HG02870 (cell line): ENCODE results near the gene COL18A1.

Source experiments
- ATAC-seq: cut with Tn5 transposase; IDR thresholded peaks from one replicate; pipeline ENCODE4 v1.9.1; 2021; ENCODE audit warnings: mild to moderate bottlenecking, moderate library complexity; ENCODE audit not compliant: unreplicated experiment

Gene COL18A1

DNA sequence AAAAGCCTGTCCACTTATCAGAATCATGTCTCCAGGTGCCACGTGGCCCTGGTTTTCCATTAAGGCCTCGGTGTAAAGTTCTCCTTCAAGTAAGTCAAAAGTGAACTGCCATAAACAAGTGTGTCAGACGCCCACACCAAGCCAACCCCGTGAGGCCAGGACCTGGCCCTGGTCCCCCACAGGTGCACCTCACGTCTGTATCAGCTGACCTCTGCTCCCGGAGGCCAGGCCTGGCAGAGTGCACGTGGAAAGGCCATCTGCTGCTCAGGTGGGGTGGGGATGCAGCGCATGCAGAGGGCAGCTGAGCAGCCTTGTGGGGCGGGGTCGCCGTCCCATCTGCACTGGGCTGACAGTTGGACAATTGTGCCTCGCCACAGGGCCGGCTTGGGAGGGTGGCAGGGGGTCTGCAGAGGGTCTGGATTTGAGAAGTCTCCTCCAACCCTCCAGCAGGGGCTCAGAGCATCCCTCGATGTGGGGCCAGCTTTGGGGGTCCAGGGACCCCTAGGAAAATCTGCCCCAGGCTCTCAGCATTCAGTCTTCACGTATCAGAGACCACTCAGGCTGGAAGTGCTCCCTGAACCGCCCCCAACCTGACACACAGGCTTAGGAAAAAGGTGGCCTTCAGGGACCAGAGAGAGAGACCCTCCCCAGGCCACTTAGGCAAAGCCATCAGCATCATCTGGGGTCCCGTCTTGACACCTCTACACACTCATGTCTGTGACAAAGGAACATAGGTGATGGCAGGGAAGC lies 134.3 kb downstream of the COL18A1 start:
- ATAC-seq: no peak

DNA sequence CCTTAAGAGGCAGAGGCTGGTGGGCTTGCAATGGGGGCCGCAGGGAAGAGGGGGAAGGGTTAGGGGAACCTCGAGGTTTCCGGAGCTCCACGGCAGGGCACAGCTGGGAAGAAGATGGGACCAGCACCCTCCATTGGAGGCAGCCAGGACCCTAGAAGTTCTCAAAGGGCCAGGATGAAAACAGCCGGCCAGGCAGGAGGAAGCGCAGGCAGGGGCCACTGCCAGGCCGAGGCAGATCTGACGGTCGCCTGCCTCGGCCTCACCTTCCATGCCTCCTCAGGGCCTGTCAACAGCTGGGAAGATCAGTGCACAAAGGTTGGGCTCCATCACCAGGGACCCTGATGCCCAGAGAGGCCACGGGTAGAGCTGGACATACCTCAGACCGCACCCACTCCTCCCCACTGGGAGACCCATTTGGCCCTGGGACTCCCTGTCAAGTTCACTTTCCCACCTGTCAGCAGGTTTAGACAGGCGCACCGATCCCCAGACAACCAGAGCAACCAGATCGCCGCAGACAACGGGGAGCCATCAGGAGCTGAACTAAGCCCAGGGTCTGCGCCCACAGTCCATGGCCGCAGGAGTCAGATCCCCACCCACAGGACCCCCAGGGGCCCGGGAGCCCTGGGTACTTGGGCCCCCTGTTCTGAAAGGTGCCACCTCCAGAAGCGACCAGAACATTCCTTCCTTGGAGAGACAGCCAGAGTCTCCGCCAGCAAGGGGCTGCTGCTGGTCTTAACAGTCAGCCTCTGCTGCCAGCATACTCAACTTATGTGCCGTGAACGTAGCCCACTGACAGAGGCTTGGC lies 135.0 kb downstream of the COL18A1 start:
- no peak for ATAC-seq

DNA sequence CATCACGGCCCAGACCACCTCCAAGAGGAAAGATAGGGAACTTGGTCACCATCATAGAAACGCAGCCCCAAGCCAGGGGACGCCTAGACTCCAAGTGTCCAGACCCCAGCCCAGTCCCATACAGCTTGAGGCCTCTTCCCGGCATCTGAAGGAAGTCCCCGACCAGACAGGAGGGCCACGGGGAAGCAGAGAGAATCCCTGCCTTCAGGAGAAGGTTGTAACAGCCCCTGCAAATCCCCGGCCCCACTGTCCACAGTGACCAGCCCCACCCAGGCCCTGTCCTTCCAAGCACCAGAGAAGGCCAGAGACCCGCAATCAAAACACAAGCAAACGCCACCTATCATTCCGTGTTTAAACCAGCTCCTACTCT lies 135.6 kb downstream of the COL18A1 start:
- ATAC-seq: no peak

DNA sequence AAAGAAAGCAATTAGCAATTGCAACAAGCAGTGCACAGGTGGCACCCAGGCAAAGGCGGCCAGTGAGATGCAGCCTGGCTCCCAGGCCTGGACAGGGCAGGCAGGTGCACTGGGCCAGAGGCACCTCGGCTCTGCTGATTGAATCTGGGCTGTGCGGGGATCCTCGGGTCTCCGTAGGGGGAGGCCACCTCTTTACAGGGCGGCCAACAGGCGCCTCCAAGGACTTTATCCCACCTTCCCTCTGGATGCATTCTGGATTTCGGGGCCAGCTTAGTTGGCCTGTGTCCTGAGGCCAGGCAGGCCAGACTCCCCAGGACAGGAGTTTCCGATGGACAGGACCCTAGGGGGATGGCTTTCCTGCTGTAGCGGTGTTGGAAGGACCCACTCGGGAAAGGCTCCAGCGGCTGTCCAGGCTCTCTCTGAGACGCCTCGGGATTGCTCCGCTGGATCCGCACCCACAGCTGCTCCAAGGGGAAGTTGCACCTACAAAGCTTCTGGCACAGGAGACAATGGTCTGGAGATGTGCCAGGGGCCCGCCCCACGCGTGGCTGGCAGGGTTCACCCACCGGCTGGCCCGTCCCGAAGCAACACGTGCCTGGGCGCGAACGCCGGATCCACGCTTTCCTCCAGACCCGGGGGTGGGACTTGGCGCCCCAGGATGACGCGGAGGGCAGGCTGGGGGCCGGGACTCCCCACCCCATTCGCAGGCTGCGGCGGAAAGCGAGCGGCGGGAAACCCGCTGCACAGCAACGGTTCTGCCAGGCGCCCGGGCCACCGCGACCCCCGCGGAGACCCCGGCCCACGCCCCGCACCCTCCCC lies 136.5 kb downstream of the COL18A1 start:
- ATAC-seq: no peak

DNA sequence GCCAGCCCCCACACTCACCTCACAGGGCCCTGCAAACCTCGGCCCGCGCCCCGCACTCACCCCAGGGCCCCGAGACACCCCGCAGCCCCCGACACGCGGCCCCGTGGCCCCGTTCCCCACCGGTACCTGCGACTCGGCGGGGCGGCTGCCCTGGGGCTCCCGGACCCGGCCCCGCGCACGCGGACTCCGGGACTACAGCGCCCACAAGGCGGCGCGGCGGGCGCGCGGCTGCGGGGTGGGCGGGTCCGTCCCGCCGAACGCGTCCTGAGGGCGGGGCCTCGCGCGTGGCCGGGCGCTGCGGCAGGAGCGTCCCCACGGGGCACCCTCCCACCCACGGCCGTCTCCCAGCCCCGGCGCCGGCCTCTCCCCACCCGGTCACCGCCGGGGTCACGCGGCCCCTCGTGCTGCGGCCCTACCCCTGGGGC lies 137.3 kb downstream of the COL18A1 start, which contains the start of gene SLC19A1:
SLC19A1 (minus strand) TSS at position 199 of the 425 bp plus-strand sequence. CDS start 4,481 bp downstream, outside the sequence.
- ATAC-seq: no peak

DNA sequence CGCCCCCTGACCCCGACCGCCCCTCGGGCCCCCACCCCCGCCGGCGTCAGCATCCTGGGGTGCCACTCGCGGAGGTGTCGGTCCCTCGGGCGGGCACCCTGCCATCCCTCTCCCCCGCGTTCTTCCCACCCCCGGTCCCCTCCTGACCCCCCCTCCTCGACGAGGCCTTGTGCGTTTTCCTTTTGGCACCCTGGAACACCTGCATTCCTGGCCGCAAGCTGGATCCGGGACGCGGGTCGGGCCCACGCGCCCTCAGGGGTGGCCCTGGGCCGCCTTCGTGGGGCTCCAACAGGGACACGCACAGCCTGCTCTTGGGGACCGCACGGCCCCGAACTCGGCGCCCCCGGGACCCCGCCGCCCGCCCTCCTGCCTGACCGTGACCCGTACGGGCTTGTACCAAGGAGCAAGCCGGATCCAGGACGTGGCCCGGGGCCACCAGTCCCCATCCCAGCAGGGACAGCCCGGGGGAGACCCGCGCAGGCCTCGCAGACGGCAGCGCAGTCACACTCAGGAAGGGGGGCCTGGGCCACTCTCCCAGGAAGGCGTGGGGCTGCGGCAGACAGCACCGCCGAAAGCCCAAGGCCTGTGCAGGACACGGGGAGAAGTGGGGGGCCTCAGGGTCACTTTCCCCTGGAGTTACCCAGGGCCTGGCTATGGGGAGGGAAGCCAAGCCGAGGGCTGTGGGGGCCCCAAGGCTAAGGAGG lies 137.9 kb downstream of the COL18A1 start:
- no peak for ATAC-seq

DNA sequence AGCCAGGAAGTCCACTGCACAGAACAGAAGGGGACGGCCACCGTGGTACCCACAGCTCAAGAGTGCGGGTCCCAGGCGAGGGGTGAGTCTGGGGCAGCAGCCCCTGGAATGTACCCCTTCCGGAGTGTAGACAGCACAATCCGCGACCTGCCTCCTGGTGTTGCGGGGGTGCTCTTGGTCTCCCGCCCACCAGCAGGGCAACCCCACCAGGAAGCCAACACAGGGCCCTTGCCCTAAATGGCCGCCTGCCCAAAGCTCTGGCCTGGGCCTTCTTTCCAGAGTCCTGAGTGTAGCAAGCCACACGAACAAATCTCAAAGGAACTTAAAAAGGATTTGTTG lies 138.4 kb downstream of the COL18A1 start:
- no peak for ATAC-seq

DNA sequence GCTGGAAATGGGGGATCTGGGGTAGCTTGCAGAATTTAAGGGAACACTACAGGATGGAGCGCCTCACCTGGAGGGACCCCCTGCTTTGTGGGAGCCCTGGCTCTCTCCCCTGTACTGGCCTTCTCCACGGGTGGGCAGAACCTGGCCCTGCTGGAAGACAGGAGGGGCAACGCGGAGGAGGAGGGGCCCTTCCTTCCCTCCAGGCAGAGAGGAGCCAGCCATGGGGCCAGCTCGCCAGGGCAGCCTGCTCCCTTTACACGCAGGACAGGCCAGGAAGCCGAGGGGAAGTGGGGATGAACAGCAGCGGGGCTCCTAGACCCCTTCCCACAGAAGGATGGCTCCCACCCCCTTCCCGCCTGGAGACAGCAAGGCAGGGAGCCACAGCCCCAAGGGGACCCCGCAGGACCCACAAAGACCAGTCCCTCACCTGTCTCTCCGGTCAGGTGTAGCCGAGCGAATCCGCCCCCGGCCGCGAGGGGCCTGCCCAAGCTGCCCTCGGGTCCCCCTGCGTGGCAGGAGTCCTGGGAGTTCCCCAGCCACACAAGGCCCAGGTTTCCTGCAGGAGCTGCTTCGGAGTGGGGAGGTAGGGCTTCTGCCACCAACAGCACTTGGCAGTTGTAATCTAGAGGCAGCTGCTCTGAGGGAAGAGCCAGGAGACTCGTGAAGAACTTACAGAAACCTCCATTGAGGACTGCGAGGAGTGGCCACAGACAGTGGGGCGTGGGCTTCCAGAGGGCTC lies 138.9 kb downstream of the COL18A1 start:
- ATAC-seq: no peak

DNA sequence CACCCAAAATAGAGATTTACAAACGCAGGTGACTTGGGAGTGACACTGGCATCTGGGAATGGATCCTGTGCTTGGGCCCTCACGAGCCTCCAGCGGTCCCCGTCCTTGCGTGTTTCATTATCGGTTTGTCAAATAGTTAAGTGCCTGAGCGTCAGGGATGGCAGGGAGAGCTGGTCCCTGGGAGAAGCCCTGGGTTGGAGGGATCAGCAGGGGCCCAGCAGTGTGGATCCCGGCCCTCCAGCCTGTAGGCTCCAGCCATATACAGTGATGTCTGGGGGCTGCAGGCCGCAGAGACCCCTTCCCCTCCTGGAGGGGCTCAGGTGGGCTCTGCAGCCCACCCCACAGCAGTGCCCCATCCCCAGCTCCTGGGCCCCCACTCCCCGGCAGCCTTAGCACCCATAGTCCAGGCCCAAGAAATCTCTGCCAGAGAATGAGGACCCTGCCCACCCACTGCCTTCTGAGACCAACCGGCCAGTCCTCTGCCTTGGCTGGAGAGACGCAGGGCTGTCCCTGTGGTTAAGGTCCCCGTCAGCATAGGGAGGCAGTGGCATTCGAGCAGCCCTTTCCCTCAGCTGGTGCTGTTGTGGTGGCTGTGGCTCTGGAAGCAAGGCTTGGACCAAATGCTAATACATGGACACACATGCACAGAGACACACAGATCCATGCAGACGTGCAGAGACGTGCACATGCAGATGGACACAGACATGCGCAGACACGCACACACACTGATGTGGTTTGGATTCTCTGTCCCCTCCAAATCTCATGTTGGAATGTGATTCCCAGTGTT lies 139.7 kb downstream of the COL18A1 start:
- ATAC-seq: no peak

DNA sequence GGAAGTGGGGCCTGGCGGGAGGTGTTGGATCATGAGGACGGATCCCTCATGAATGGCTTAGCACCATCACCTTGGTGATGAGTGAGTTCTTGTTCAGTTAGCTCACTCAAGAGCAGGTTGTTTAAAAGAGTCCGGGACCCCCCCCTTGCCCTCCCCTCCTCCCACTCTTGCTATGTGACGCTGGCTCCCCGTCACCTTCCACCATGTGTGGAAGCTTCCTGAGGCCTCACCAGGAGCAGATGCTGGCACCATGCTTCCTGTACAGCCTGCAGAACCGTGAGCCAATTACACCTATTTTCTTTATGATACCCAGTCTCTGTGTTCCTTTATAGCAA lies 140.2 kb downstream of the COL18A1 start:
- no peak for ATAC-seq

DNA sequence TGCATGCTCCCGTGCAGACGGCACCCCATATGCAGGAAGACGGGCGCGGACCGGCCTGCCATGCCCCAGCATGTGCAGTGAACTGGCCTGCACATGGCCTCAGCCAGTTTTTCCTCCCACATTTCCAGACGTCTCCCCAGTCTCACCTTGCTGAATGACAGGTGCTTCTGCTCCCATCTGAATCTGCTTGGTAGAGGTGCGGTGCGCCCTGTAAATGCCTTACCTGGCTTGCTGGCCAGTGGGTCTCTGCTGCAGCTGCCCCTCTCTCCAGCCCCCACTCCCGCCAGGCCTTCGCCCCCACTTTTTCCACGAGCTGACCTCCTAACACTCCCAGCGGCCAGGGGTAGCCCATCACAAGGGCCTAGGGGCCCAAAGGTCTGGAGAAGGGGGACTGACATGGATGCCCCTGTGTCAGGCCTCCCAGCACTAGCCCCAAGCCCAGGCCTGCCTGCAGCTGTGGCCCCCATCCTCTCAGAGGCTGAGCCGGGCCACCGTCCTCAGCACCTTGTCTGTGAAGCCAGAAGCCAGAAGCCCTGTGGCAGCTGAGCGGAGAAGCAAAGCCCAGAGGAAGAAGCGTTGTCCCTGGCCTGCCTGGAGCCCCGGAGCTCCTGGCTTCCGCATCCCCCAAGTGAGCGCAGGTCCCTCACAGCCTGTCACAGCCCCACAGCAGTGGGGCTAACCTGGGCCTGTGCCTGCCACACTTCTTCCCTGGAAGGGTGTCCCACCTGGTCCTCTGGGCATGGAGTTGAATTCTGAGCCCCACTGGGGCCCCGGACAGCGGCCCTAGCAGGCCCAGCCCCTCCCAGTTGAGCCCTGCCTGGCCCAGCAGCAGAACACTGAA lies 140.9 kb downstream of the COL18A1 start:
- ATAC-seq: no peak

DNA sequence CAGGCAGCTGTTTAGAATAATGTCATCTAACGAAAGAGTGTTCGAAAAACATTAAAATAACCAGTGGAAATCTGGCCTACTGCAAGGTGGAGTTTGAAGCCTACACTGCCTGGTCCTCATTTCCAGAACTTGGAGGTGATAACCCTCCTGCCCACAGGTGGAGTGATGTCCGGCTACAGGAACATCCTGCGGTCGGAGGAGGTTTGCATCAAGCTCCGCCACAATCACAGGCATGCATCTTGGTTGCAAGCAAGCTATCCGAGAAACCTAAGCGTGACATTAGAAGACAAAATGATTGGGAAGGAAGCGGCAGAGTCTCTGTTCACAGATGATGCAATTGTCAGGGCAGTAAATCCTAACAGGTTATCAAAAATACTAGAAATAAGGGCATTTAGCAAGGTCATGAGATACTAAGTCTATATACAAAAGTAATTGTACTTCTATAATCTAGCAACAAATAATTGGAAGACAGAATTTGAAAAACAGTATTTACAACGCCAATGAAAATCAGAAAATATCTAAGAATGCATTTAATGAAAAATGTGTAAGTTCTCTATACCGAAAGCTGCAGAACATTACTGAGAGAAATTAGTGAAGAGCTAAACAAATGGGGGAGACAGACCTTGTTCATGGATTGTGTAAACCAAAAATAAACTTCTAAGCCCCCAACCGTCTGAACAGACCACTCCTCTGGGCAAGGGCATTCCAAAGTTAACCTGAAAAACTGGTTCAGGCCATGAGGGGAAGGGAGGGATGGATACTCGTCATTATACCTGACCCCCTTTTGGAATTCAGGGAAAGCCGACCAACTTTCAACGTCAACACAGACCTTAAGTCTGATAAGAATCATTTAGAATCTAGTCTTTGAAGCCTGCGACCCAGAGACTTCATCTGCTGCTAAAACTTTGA lies 141.9 kb downstream of the COL18A1 start:
- ATAC-seq: no peak

DNA sequence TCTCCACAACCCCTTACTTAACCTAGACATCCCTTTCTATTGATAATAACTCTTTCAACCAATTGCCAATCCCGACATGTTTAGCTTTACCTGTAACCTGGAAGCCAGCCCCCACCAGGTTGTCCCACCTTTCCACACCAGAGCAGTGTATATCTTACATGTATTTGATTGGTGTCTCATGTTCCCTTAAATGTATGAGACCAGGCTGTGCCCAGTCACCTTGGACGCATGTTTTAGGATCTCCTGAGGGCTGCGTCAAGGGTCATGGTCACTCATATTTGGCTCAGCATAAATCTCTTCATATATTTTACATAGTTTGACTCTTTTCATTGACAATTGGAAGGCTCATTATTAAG lies 142.6 kb downstream of the COL18A1 start:
- no peak for ATAC-seq

DNA sequence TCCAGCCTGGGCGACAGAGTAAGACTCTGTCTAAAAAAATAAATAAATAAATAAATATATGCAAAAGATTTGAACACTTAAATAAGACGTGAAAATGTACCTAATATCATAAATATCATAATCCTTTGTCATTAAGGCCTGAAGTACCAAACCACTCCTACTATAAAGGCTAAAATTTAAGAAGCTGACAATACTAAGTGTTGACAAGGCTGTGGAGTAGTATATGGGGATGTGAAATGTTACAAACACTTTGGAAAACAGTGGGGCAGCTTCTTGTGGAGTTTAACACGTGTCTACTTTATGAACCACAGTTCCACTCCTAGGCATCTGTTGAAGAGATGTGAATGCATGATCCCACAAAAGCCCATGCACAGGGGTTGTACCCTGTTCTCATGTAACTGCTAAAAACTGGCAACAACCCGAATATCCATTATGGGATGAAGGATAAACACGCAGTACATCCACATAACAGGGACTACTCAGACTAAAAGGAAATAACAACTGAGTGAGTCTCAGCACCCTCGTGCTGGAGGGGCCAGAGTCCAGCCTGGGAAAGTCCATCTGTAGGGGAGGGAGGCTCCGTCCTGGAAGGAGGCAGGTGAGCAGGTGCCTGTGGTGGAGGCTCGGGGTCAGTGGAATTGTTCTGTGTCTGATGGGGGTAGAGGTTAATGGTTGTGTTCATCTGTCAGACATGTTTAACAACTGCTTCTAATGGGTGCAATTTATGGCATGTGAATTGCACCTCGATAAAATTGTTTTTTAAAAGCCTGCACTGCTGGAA lies 143.9 kb downstream of the COL18A1 start:
- ATAC-seq: no peak

DNA sequence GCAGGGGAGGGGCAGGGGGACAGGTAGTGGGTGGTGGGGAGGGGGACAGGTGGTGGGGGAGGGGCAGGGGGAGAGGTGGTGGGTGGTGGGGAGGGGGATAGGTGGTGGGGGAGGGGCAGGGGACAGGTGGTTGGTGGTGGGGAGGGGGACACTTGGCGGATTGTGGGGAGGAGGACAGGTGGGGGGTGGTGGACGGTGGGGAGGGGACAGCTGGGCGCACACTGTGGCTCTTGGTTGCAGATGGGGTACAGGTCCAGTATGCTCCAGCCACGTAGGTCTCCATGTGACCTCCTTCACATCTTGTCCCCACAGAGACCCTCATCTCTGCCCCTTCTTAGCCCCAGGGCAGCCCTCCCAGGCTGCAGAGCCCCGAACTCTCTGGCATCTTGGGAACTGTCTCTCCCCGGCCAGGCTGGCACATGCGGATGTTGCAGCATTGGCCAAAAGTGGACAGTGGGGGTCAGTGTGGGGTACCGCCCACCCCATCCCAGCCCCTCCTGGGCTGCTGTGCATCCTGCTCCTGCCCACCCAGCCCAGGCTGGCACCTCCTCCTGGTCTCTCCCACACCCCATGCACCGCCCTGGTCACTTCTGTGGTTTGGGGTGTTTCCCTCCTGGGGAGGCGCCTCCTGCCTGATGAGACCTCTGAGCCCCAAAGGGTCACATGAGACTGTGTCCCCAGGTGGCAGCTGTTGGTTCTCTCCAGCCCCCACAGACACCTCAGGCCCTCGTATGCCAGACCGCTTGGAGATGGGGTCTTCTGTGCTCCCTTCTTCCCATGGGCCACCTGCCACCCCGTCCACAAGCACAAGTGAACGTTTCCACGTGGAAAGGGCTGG lies 144.9 kb downstream of the COL18A1 start:
- no peak for ATAC-seq
